Lower leg skin (tissue), 4 donors: ENCODE measurements around the gene NPM3. TPM values are rescaled to one million over a fixed set of nuclear protein-coding genes. Genes with fewer than 3 reads are reported as not detected.
A peak's percentile ranks its signal among the peaks of the same experiment; 100 is the strongest.

Experiments
- DNase-seq, 2 donors: peaks; one replicate each; pipeline ENCODE4 v3.0.0-alpha.2; 2019; ENCODE audit warnings: low spot score in 2 of 2
- H3K4me3 ChIP-seq: fragments of 200-600 bp; sonication (generic); 2 replicates; pipeline ENCODE4 v1.5.1; 2017; ENCODE audit warnings: mild to moderate bottlenecking, low read depth; ENCODE audit not compliant: poor library complexity, severe bottlenecking
- CTCF ChIP-seq, 3 donors: fragments of 450-650 bp; IDR thresholded peaks; one replicate each; pipeline ENCODE4 v1.5.1; 2016; ENCODE audit warnings: antibody characterized with exemption in 3 of 3, mild to moderate bottlenecking in 3 of 3, moderate library complexity in 2 of 3
- POLR2A ChIP-seq, 2 donors: fragments of 450-650 bp; IDR thresholded peaks; one replicate each; pipeline ENCODE4 v1.6.1; 2016 to 2017; ENCODE audit warnings: antibody characterized with exemption in 2 of 2, mild to moderate bottlenecking in 1 of 2, moderate library complexity in 1 of 2
- WGBS, 2 donors: methylation state at CpG; one replicate each; pipeline ENCODE4 v1.1.5; 2018; 5-methylcytosine and 5-hydroxymethylcytosine counted together
- intact Hi-C: fragments of 100-400 bp; cut with DNase I; formaldehyde crosslinking; loops from one replicate; pipeline ENCODE4 v1.15.0; 2023; ENCODE audit warnings: low total_unique reads
- total RNA-seq, 4 donors: library from RNA; depleted of rRNA; stranded (reverse); fragments of >200 nt; gene quantifications; one replicate each; pipeline ENCODE4 v1.1.0, GENCODE V29; 2016

NPM3 gene
- total RNA-seq, 4 donors from 2014 or later, result 24.6 to 37.7 (median 27.4) TPM

- WGBS, 2 donors, result 5 to 12% methylated on average over 26 of the region's 32 CpGs
- intact Hi-C loops, result no loop called here
Measured at GRCh38 chr10:101774589-101775272, 8.5 kb downstream of the NPM3 start.

GRCh38 chr10:101773923-101774588, 9.2 kb downstream of the NPM3 start:
- intact Hi-C loops, result no loop called here
- TF ChIP-seq CTCF (IDR thresholded peaks at IDR 0.05) (no peak), POLR2A (IDR thresholded peaks at IDR 0.05) (no peak)
- 11 to 12% methylated on average over 13 of the region's 13 CpGs for WGBS, 2 donors
- no peak overlapping the region for H3K4me3 ChIP-seq
- peak in 1 of 2 donors; percentile 69 for DNase-seq

More at GRCh38 chr10:101774589-101775272, 8.5 kb downstream of the NPM3 start:
- DNase-seq, result peak in 1 of 2 donors; percentile 80
- TF ChIP-seq CTCF (IDR thresholded peaks at IDR 0.05) (no peak), POLR2A (IDR thresholded peaks at IDR 0.05) (no peak)
- no peak overlapping the region for H3K4me3 ChIP-seq

- no peak overlapping the region for H3K4me3 ChIP-seq
- peak in 1 of 2 donors; percentile 70 for DNase-seq
- intact Hi-C loops, result no loop called here
- WGBS, 2 donors, result 28 to 41% methylated on average over 21 of the region's 21 CpGs
- TF ChIP-seq CTCF (IDR thresholded peaks at IDR 0.05) (no peak), POLR2A (IDR thresholded peaks at IDR 0.05) (no peak)
Measured at GRCh38 chr10:101772895-101773761, 10.1 kb downstream of the NPM3 start.

- intact Hi-C loops, result no loop called here
- DNase-seq, result peak in 1 of 2 donors; percentile 70
- 71 to 76% methylated on average over 6 of the region's 6 CpGs for WGBS, 2 donors
- TF ChIP-seq POLR2A (IDR thresholded peaks at IDR 0.05) (no peak), CTCF (IDR thresholded peaks at IDR 0.05) (no peak)
- H3K4me3 ChIP-seq, result no peak overlapping the region
Measured at GRCh38 chr10:101772017-101772894, 11.0 kb downstream of the NPM3 start.

DNA sequence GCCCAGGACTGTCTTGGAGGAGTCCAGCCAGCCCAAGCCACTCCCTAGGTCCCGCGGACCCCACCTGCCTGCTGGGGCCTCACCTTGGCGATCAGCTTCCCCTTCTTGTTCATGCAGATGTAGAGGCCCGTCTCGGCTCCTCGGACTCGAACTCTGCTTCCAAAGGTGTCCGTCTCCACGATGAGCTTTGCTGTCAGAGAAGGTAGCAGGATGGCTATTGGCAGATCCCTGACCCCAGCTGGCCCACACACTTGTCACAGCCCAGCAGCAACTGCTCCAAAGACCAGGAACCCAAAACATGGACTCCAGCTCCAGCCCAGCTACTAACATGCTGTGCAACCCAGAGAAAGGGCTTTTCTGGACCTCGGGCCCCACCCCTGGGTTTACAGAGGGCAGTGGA, 11.9 kb downstream of the NPM3 start:
- DNase-seq, result peak in 1 of 2 donors; percentile 78
- TF ChIP-seq POLR2A (IDR thresholded peaks at IDR 0.05), result no peak
- no peak for TF ChIP-seq CTCF (IDR thresholded peaks at IDR 0.05)
- intact Hi-C loops, result no loop called here
- H3K4me3 ChIP-seq, result no peak overlapping the region
- 87 to 95% methylated on average over 10 of the region's 10 CpGs for WGBS, 2 donors
